H1 (cell line): ENCODE data around the gene DYNC1I2. TPM values are rescaled to one million over a fixed set of nuclear protein-coding genes. Genes with fewer than 3 reads are reported as not detected.

Experiments
- E2F6 ChIP-seq: IDR thresholded peaks from 2 replicates; pipeline ENCODE4 v1.6.1; 2012; ENCODE audit warnings: inconsistent platforms
- GTF2F1 ChIP-seq: IDR thresholded peaks from 2 replicates; pipeline ENCODE4 v1.6.1; 2012; ENCODE audit warnings: low read depth, low read length, improper control_type of control experiment, borderline replicate concordance
- RNF2 ChIP-seq: fragments of 200-900, 300-1000 bp; sonication (generic); IDR thresholded peaks from 2 replicates; pipeline ENCODE4 v1.7.1; 2016; ENCODE audit warnings: borderline replicate concordance, low read depth, mild to moderate bottlenecking, antibody characterized with exemption, low read length; ENCODE audit not compliant: poor library complexity, severe bottlenecking; ENCODE audit errors: missing control alignments
- TBP ChIP-seq: IDR thresholded peaks from 2 replicates; pipeline ENCODE4 v1.6.1; 2011; ENCODE audit warnings: low read depth, low read length, improper control_type of control experiment
- polyA plus RNA-seq, 7 experiments: library from polyadenylated mRNA; depleted of rRNA in 3 of 7; stranded (reverse) in 5 of 7; unstranded in 2 of 7; fragments of >200 nt in 5 of 7; fragments of 200-250 nt in 2 of 7; gene quantifications; 1 replicate in 5 of 7; 2 replicates in 1 of 7; 4 replicates in 1 of 7; pipeline versions ENCODE4 v1.2.1 to v1.2.3, GENCODE V29; 2011 to 2013; ENCODE audit warnings: missing spikeins in 2 of 7, mixed read lengths in 2 of 7
- total RNA-seq: library from RNA; stranded (reverse); fragmentation: NEBNext Ultra II Directional; extraction: Animal tissue kit (Norgen Biotek cat#: 25700); gene quantifications from 2 replicates; pipeline ENCODE4 v1.2.1, GENCODE V29; 2021

The DYNC1I2 gene
- total and polyA plus RNA-seq, 2 of the 8 experiments (the other 6 are each of a cell fraction or from before 2014, with no cell fraction given) = 67.3 to 68.1 TPM

GRCh38 chr2:171745806-171746205, 58.5 kb downstream of the DYNC1I2 start (continued):
- no peak for TF ChIP-seq RNF2
- no peak for TF ChIP-seq GTF2F1
- no peak for TF ChIP-seq TBP
- TF ChIP-seq E2F6 = no peak
